C4-2B (cell line): Measurements from ENCODE around the gene ZNRF1.

Source experiments
- ZFX ChIP-seq: fragments of 450-650 bp; IDR thresholded peaks from 2 replicates; pipeline ENCODE4 v1.6.1; 2017
- TF ChIP-seq, protein P1 (sequence below): fragments of 450-650 bp; conservative IDR thresholded peaks from 2 replicates; pipeline ENCODE4 v1.5.1; 2017; ENCODE audit warnings: mild to moderate bottlenecking

DNA sequence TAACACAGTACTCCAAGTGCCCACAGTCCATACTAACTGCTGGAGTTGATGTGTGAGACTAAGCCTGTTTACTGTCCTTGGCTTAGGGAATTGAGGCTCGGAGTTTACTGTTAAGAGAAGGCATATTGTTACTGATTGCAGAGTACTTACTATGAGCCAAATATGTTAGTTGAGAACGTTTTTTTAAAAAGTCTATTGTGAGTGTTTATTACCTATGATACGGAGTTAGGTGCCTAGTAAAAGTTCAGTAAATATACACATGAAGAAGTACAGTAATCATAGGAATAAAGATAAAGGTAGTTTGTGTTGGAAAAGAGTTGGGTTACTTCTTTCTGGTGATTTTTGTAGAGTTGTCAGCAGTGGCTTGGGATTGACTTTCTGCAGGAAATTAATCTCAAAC, 25.4 kb downstream of the ZNRF1 start:
- TF ChIP-seq, protein P1, sequence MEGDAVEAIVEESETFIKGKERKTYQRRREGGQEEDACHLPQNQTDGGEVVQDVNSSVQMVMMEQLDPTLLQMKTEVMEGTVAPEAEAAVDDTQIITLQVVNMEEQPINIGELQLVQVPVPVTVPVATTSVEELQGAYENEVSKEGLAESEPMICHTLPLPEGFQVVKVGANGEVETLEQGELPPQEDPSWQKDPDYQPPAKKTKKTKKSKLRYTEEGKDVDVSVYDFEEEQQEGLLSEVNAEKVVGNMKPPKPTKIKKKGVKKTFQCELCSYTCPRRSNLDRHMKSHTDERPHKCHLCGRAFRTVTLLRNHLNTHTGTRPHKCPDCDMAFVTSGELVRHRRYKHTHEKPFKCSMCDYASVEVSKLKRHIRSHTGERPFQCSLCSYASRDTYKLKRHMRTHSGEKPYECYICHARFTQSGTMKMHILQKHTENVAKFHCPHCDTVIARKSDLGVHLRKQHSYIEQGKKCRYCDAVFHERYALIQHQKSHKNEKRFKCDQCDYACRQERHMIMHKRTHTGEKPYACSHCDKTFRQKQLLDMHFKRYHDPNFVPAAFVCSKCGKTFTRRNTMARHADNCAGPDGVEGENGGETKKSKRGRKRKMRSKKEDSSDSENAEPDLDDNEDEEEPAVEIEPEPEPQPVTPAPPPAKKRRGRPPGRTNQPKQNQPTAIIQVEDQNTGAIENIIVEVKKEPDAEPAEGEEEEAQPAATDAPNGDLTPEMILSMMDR, result no peak
- no peak for TF ChIP-seq ZFX
